Hindlimb muscle (tissue), 1 donor: ENCODE results near the gene ANXA8. TPM values are rescaled to one million over a fixed set of nuclear protein-coding genes. Genes with fewer than 3 reads are reported as not detected.

ENCODE experiments used
- DNase-seq: peaks from one replicate; pipeline ENCODE4 v3.0.0-alpha.2; 2013
- polyA plus RNA-seq: library from polyadenylated mRNA; unstranded; fragments of 120-200 nt; gene quantifications from one replicate; pipeline ENCODE4 v1.2.1, GENCODE V29; 2013; ENCODE audit not compliant: insufficient read length

The ANXA8 gene
- polyA plus RNA-seq, 1 donor, result not detected

DNA sequence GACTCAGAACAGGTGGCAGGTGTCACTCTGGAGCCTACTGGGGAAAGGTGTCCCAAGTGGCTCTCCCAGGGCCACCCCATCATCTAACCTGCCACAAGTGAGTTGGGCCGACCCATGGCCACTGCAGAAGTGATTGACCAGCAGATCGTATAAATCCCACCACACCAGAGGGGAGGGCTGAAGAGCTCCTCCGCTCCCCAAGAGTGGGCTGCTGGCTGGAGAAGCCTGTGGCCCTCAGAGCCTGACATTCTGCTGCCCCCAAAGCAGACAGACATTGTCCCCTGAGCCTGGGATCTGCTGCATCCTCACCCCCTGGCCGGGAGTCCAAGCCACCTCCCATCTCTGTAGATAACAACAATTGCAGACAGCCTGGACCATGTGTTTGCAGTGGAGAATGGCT is 36.7 kb downstream of the ANXA8 start:
- no peak for DNase-seq

DNA sequence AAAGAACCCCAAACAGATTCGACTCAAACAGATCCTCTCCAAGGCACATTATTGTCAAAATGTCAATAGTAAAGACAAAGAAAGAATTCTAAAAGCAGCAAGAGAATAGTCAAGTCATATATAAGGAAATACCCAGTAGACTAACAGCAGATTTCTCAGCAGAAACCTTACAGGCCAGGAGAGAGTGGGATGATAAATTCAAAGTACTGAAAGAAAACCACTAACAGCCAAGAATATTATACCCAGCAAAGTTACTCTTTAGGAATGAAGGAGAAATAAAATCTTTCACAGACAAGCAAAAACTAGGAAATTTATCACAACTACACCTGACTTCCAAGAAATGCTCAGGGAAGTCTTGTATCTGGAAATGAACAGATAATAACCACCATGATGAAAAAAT is 38.2 kb downstream of the ANXA8 start:
- no peak for DNase-seq

DNA sequence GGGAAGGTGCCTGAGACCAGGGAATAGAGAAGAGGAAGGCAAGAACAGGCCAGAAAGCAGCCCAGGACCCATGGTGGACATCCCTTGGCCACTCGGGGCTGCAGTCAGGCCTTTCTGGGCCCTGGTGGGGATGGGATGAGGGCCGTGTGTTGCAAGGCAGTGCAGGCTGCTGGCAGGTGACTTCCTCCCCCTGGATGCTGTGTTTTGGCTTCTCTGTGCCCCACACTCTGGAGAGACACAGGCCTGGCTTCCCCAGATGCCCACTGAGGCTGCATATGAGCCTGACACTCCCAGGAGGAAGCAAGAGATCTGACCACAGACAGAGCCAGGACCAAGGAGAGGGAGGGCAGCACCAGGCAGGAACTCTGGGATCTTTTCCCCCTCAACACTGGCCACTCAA is 39.9 kb downstream of the ANXA8 start:
- no peak for DNase-seq

DNA sequence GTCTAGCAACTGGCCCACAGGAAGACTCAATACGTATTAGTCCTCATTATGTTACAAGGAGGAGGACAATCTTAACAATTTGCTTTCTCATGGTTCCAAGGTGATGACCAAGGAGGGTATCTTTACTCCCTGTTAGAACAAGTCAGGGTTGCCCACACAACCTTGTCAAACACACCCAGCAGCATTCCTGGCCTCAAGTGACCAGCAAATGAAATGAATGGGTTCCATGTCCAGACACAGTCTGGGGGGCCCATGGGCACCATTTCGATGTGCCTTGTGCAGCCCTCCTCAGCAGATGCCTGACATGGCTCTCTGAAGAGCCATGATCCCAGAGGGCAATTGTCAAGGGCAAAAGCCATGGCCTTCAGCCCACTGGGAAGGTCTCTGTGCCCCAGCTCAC is 40.8 kb downstream of the ANXA8 start:
- DNase-seq, result no peak

DNA sequence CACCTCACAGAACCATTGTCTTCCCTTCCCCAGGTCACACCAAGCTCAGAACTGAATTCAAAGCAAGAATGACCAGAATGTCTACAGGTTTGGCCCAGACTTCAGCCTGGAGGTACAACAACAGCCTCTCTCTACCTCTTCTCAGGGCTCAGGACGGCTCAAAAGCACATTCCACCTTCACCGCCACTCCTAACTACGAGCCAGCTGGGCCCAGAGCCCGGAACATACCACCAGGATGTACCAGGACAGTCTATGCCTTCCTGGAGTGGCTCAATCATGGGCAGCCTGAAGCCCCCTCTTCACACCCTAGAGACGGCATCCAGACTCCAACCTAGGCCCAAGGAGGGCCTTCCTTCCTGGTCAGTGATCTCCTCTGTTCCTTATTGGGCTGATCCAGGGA is 41.6 kb downstream of the ANXA8 start:
- DNase-seq, result no peak

DNA sequence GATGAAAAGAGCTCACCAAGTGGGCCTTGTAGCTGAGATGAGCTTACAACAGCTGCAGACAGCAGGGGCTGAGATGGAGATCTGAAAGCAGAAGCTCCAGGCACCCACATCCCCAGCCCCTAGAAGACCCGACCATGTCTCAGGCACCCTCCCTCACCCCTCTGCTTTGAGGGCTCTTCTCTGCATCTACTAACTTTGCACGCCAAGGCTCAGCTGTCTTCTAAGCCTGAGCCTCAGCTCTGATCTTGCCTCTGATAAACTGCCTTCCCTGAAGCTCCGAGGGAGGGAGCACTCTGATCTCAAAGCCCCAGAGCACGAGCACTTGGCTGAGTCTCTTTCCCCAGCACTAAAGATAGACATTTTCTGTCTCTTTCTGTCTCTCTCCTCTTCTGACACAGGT is 42.0 kb downstream of the ANXA8 start:
- no peak for DNase-seq

DNA sequence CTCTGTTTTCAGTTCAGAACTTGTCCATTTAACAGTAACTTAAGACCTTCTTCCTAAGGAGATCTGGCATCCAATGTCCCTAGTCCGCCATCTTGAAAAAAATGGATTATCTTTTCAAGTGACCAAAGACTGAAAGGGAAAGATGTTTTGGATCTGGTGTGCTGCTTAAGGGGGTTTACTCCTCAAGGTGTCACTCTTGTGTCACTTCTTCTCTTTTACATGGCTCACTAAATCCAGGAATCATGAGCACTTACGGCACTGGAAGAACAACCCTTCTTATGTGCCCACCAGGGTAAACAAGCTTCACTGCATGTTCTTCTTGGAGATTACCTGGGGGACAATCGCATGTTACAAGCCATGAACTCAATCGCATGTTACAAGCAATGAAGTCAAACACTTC is 43.7 kb downstream of the ANXA8 start:
- DNase-seq, result no peak

DNA sequence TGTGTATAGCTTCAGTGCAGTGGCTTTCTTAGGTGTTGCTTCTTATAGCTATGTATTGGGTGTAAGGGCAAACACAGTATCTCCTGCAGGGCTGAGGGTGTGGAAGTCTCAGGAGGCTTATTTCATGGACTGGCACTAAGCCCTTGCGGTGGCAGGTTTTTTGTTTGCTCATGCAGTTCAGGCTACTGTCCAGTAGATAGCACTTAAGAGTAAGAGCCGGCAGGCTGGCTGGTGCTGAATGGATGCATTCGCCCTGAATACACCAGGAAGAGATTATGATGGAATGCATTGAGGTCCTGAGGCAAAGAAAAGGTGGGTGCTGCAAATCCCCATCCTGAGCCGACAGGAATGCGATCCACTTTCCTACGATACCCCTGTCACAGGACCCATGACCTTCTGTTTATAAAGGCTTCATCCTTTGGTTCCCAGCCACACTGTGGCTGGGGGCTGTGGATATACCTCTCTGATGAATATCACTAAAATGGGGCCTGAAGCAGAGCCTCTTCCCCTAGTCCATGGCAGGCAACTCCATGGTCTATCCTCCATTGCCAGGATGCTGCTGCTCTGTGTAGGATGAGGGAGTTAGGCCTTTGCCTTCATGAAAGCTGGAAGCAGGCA is 44.9 kb downstream of the ANXA8 start:
- no peak for DNase-seq

DNA sequence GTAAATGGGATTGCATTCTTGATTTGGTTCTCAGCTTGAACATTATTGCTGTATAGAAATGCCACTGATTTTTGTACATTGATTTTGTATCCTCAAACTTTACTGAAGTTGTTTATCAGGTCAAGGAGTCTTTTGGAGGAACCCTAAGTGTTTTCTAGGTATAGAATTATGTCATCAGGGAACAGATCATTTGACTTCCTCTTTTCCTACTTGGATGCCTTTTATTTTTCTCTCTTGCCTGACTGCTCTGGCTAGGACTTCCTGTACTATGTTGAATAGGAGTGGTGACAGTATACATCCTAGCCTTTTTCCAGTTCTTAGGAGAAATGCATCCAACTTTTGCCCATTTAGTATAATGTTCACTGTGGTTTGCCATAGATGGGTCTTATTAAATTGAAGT is 48.8 kb downstream of the ANXA8 start:
- DNase-seq, result no peak

DNA sequence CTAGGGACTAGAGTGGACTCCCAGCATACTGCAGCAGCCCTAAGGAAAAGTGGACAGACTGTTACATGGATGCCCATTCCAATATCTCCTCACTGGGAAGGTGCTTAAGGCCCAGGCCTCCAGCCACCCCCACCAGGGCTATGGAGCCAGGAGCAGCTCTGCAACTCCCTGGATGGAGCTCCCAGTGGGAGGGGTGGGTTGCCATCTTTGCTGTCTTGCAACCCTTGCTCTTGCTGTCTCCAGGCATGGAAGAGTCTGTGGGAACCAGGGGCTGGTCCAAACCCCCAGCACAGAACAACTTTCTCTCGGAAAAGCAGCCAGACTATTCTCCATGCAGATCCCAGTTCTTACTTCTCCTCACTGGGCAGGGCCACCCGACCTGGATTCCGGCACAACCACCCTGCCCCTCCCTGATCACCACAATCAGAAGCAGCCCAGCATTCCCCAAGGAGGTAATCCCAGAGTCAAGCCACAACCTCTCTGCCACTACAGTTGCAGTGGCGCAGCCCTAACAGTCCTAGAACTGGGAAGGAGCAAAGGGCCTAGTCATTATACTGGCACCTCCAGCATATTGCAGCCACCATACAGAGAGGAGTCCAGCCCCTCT is 58.0 kb downstream of the ANXA8 start:
- no peak for DNase-seq

DNA sequence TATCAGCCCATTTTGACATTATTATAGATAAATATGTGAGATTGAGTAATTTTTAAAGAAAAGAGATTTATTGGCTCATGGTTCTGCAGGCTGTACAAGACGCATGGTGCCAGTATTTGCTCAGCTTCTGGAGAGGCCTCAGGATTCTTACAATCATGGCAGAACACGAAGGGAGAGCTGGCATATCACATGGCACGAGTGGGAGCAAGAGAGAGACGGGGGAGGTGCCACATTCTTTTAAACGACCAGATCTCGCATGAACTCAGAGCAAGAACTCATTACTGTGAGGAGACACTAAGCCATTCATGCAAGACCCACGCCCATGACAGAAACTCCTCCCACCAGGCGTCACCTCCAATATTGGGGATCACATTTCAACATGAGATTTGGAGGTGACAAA is 59.7 kb downstream of the ANXA8 start:
- DNase-seq, result no peak

DNA sequence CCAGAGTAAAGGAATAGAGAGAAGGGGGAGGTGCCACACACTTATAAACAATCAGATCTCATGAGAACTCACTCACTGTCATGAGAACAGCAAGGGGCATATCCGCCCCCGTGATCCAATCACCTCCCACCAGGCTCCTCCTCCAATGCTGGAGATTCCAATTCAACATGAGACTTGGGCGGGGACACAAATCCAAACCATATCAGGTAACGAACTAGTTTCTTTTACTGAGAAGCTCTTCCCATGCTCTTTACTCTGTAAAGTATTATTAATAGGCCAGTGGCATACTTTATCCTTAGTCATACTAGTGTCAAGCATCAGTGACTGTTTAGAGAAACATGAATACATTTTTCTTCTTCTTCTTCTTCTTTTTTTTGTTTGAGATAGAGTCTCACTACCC is 60.4 kb downstream of the ANXA8 start:
- no peak for DNase-seq

DNA sequence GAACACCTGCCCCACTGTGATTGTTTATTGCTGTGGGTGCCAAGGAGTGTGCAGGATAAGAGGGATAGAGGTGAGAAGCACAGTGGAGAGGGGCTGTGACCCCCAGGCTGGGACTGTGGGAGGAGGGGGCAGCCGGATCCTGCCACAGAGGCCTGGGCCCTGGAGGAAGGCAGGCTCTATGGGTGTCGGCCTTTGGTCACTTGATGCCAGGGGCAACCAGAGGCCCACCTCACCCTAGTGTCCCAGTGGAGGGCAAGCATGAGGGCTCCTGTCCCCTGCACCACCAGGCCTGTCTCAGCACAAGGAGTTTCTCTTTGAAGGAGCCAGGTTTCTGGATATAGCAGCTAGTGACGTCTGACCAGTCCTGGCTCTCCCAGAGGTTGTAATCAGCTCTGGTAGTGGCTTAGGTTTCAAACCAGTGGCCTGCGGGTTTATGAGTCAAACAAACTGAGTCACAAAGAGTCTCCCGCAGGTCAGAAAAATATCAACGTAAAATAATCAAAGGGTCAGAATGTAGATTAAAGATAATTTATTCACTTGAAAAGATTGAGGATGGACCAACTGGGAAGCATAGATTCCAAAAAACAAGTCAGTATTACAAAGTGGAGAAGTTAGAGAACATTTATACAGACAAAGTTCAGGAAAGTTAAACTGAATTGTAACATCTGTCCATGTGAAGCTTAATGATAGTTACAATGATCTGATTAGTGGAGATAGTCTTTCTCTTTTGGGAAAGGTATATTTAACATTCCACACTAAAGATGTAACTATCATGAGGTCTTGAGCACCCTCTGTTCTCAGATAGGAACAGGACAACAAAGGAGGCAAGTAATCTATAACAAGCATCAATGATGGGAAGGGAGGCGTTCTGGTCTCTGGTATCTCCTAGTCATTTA is 62.6 kb downstream of the ANXA8 start:
- DNase-seq, result no peak

DNA sequence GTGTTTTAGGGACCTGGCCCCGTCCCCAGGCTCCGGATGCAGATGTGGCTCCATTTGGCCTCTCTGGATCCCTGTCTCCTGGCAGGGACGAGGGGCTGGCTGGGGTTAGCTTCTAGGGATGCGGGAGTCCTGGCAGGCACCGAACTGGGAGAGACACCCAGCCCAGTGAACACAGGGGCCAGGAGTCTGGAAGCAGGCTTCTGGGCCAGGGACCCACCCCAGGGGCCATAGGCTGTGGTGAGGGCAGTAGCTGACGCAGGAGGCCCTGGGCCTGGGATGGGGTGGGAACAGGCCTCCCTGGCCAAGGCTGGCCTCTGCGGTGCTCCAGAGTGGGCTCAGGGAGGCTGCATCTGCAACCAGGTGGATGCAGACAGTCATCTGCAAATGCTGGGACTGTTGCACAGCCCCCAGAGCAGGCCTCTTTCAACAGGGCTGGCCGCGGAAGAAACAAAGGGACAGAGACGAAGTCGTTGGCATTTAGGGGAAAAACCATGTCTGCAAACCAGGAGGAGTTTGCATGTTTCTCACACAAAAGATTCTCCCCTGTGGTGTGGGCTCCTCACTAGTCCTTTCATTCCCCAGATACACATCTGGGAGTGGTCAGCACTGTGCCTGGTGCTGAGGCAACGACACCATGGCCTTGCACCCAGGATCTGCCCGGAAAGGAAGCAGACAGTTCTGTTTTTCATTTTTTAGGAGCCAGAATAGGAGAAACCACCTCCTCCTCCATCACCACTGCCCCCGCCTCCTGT is 63.4 kb downstream of the ANXA8 start:
- DNase-seq, result no peak

DNA sequence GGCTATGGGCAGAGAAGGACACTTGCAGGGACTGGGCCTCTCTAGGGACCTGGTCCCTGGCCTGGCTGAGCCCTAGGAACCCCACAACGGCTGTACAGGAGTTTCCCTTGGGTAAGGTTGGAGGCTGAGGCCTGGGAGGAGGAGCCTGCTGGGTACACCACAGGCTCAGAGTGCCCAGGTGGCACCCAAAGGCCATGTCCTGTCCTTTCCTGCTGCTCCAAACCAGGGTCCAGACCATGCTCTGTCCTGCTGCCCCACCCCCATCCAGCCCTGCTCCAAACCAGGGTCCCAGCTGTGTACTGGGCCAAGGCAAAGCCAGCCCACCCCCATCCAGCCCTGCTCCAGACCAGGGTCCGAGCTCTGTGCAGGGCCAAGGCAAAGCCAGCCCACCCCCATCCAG is 64.5 kb downstream of the ANXA8 start:
- DNase-seq, result no peak

DNA sequence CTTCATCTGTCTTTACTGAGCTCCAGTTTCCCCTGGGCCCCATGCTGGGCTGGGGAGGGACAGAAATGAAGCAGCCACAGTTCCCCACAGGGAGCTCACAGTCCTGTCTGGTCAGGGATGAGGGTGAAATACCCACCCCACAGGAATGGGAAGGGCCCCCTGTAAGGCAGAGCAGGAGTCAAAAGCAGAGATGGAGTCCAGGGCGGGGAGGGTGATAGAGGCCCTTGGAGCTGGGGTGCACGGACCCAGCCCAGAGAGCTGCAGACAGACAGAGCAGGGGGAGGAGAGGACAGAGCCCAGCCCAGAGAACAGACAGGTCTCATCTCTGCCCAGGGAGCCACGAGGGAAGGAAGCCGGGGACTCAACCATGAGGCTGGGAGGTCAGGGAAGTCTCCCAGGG is 64.9 kb downstream of the ANXA8 start:
- no peak for DNase-seq

DNA sequence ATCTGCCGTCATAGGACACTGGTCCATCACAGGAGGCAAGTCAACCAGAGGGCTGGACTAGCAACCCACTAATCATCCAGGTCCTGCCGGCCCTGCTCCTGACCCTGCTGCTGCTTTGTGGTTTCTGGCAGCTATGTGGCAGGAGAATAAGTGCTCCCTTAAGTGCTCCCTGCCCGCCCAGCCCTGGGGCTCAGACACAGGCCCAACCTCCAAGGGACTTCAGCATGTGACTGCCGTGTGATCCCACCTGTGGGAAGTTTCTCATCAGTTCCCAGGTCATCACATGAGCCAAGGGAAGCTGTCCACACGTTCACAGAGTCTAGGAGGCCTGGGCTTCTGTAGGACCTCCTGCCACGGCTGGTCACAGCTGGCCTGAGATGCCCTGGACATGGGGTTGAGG is 65.6 kb downstream of the ANXA8 start:
- DNase-seq, result no peak

Other genes with a start within 250 kb of the ANXA8 start
- gene GDF10, start 183.9 kb downstream of the ANXA8 start, polyA plus RNA-seq, result 0.41 TPM
- not detected for gene GDF2, start 161.7 kb downstream of the ANXA8 start, polyA plus RNA-seq
- gene RBP3, start 135.8 kb downstream of the ANXA8 start, polyA plus RNA-seq, result 0.12 TPM
- gene ZNF488, start 99.8 kb downstream of the ANXA8 start, polyA plus RNA-seq, result 3.6 TPM
- gene FAM25G, start 7.6 kb upstream of the ANXA8 start, polyA plus RNA-seq, result not detected
- gene AGAP9, start 39.5 kb upstream of the ANXA8 start, polyA plus RNA-seq, result 10.9 TPM